ENCODE data around the gene CTNNBIP1.

CTNNBIP1 gene

GRCh38 chr1:9916452-9916851 lies 6.4 kb upstream of the CTNNBIP1 start:
- no peak for DNase-seq (ENCODE audit: low read depth)
- no peak for TF ChIP-seq MAX (IDR thresholded peaks at IDR 0.05; ENCODE audit: low read depth, low read length)
- no peak for TF ChIP-seq POLR2A (IDR thresholded peaks at IDR 0.05; ENCODE audit: extremely low read depth, insufficient read length)
- TF ChIP-seq CTCF (IDR thresholded peaks at IDR 0.05; ENCODE audit: low read depth, low read length): no peak
- TF ChIP-seq MYC (IDR thresholded peaks at IDR 0.05; ENCODE audit: low read depth, low read length): no peak
- H3K4me3 ChIP-seq (ENCODE audit: low read depth, low read length): no peak overlapping the region

GRCh38 chr1:9914610-9914937 lies 4.5 kb upstream of the CTNNBIP1 start:
- TF ChIP-seq POLR2A (IDR thresholded peaks at IDR 0.05; ENCODE audit: extremely low read depth, insufficient read length) (no peak), MAX (IDR thresholded peaks at IDR 0.05; ENCODE audit: low read depth, low read length) (no peak), MYC (IDR thresholded peaks at IDR 0.05; ENCODE audit: low read depth, low read length) (no peak), CTCF (IDR thresholded peaks at IDR 0.05; ENCODE audit: low read depth, low read length) (no peak)
- H3K4me3 ChIP-seq (ENCODE audit: low read depth, low read length): no peak overlapping the region
- DNase-seq (ENCODE audit: low read depth): no peak

- H3K4me3 ChIP-seq (ENCODE audit: low read depth, low read length): no peak overlapping the region
- no peak for TF ChIP-seq MAX (IDR thresholded peaks at IDR 0.05; ENCODE audit: low read depth, low read length)
- TF ChIP-seq POLR2A (IDR thresholded peaks at IDR 0.05; ENCODE audit: extremely low read depth, insufficient read length): no peak
- no peak for TF ChIP-seq CTCF (IDR thresholded peaks at IDR 0.05; ENCODE audit: low read depth, low read length)
- DNase-seq (ENCODE audit: low read depth): no peak
Measured at GRCh38 chr1:9912264-9912936, 2.3 kb upstream of the CTNNBIP1 start.

GRCh38 chr1:9910423-9911178 lies 532 bp upstream of the CTNNBIP1 start:
- peak; percentile 99 for DNase-seq (ENCODE audit: low read depth)
- peak; percentile 69 for TF ChIP-seq MAX (IDR thresholded peaks at IDR 0.05; ENCODE audit: low read depth, low read length)
- TF ChIP-seq CTCF (IDR thresholded peaks at IDR 0.05; ENCODE audit: low read depth, low read length): no peak
- peak; percentile 59 for TF ChIP-seq MYC (IDR thresholded peaks at IDR 0.05; ENCODE audit: low read depth, low read length)
- TF ChIP-seq POLR2A (IDR thresholded peaks at IDR 0.05; ENCODE audit: extremely low read depth, insufficient read length): peak; percentile 88
- H3K4me3 ChIP-seq (ENCODE audit: low read depth, low read length): peak overlapping the region; percentile 86

GRCh38 chr1:9909234-9910046 lies 629 bp downstream of the CTNNBIP1 start:
- DNase-seq (ENCODE audit: low read depth): peak; percentile 64
- TF ChIP-seq MYC (IDR thresholded peaks at IDR 0.05; ENCODE audit: low read depth, low read length) (no peak), CTCF (IDR thresholded peaks at IDR 0.05; ENCODE audit: low read depth, low read length) (no peak), POLR2A (IDR thresholded peaks at IDR 0.05; ENCODE audit: extremely low read depth, insufficient read length) (no peak), MAX (IDR thresholded peaks at IDR 0.05; ENCODE audit: low read depth, low read length) (no peak)
- H3K4me3 ChIP-seq (ENCODE audit: low read depth, low read length): peak overlapping the region; percentile 62

All from NB4 (cell line).